DMS 273 (cell line): Measurements from ENCODE around the gene ZNF527.
"Not testable (repeated sequence)": the region's sequence is repeated elsewhere in the genome, so short reads cannot be mapped to it uniquely, and the experiment has no call there.

Source experiments
- DNase-seq: peaks from one replicate; lab custom pipeline; 2025; ENCODE audit not compliant: unreplicated experiment; lab: John Stamatoyannopoulos, UW

ZNF527 gene

GRCh38 chr19:37370880-37371661 lies at the start of gene ZNF527:
ZNF527 (plus strand) TSS chr19:37371099; CDS start chr19:37374199, 3,100 bp downstream.
- DNase-seq: peak; percentile 99

- peak; percentile 43 for DNase-seq
These were observed 41.2 kb upstream of the ZNF527 start for GRCh38 chr19:37329686-37330085.

GRCh38 chr19:37332839-37333238 lies 38.1 kb upstream of the ZNF527 start:
- no peak for DNase-seq

- no peak for DNase-seq
These were observed 37.4 kb upstream of the ZNF527 start for GRCh38 chr19:37333457-37333856.

- peak; percentile 96 for DNase-seq
These were observed 36.5 kb upstream of the ZNF527 start for GRCh38 chr19:37334179-37335071.

- DNase-seq: peak; percentile 37
These were observed 28.1 kb upstream of the ZNF527 start for GRCh38 chr19:37342753-37343152.

- no peak for DNase-seq
These were observed 24.8 kb upstream of the ZNF527 start for GRCh38 chr19:37346091-37346490.

- no peak for DNase-seq
These were observed 22.8 kb upstream of the ZNF527 start for GRCh38 chr19:37348060-37348459.

- DNase-seq: no peak
These were observed 16.9 kb upstream of the ZNF527 start for GRCh38 chr19:37353968-37354367.

GRCh38 chr19:37355901-37356300 lies 15.0 kb upstream of the ZNF527 start:
- no peak for DNase-seq

GRCh38 chr19:37361994-37362393 lies 8.9 kb upstream of the ZNF527 start:
- DNase-seq: no peak

GRCh38 chr19:37362733-37363132 lies 8.2 kb upstream of the ZNF527 start:
- DNase-seq: peak; percentile 37

GRCh38 chr19:37370386-37370879 lies 466 bp upstream of the ZNF527 start:
- DNase-seq: not testable (repeated sequence)

GRCh38 chr19:37389234-37389633 lies 18.3 kb downstream of the ZNF527 start:
- DNase-seq: no peak

GRCh38 chr19:37391399-37391798 lies 20.5 kb downstream of the ZNF527 start:
- DNase-seq: not testable (repeated sequence)

- no peak for DNase-seq
These were observed 30.2 kb downstream of the ZNF527 start for GRCh38 chr19:37401078-37401477.

GRCh38 chr19:37403403-37403802 lies 32.5 kb downstream of the ZNF527 start:
- DNase-seq: no peak

- DNase-seq: not testable (repeated sequence)
These were observed 35.4 kb downstream of the ZNF527 start for GRCh38 chr19:37406140-37406846.

- DNase-seq: no peak
These were observed 41.8 kb downstream of the ZNF527 start for GRCh38 chr19:37412700-37413099.

- DNase-seq: peak; percentile 9
These were observed 42.6 kb downstream of the ZNF527 start for GRCh38 chr19:37413313-37414084.
